Measurements from ENCODE around the gene RAB3A.

RAB3A gene

DNA sequence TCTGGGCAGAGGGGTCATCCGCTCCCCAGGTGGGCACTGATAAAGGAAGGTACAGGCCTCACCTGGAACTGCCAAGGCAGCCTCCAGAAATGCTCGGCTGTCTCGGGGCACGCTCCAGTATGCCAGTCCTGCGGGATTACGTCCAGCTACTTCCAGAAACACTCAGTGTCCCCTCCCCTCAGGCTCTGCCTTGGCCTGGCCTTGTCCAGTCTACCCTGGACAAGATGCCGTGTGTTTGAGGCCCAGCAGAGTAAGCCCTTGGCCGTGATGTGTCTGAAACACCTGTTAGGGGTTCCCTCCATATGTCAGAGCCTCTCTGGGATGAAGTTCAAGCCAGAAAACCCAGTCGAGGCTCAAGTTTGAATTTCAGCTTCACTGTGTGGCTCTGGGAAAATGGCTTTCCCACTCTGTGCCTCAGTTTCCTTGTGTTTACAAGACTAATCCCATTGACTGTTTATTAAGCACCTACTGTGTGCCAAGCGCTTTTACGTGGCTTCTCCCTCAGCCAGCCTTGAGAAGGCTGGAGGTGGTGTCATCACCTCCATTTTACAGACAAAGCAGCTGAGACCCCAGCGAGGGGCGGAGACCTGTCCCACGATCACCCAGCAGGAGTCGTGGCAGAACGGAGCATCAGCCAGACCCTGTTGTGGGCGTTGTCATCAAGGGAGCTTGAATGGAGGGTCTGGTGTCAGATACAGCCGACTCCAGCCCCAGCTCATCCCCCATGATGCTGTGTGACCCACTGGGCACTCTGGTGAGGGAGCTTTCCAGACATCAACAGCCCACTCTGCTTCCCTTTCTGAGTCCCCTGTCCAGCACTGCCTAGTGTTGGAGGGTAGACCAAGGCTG is 52.8 kb downstream of the RAB3A start:
- DNase-seq (ENCODE audit: low spot score): no peak

DNA sequence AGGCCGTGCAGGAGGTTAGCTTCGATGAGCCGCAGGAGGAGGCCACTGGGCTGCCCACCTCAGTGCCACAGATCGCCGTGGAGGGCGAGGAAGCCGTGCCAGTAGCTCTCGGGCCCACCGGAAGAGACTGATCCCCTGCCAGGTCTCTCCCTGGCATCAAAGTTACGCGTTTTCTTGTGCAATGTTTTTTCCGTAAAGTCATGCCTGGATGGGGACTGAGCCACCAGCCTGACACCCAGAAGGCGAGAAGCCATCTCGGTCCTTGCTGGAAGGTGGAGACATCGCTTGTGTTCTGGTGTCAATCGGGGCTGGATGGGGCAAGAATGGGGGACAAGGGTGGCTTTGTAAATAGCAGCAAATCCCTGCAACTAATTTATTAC is 54.3 kb downstream of the RAB3A start:
- no peak for DNase-seq (ENCODE audit: low spot score)

DNA sequence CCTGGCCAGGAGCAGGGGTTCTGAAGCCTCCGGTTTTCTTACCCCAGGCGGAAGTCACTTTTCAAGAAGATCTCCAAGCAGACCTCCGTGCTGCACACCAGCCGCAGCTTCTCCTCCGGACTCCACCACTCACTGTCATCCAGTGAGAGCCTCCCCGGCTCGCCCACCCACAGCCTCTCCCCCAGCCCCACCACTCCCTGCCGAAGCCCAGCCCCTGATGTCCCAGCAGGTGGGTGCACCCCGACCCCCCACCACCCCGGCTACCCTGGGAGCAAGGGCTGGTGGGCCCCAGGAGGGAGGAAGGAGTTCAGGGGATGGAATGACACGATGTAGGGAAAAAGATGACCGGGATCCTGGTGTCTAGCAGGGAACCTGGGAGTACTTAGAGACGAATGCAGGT is 56.4 kb downstream of the RAB3A start:
- DNase-seq (ENCODE audit: low spot score): no peak

All from GM03348 (cell line).